ENCODE measurements around the gene OR51B5. TPM values are rescaled to one million over a fixed set of nuclear protein-coding genes. Genes with fewer than 3 reads are reported as not detected.

Gene OR51B5
- total and polyA plus RNA-seq, 2 donors (not counting 1 experiment from before 2014, with no cell fraction given): 0.06 to 0.17 TPM

GRCh38 chr11:5301846-5302245 lies 41.5 kb downstream of the OR51B5 start, which contains the start of gene OR51B4:
Gene OR51B4, minus strand, starts transcription at chr11:5301946. Its CDS starts 0 bp downstream, at chr11:5301946.
- H4K20me1 ChIP-seq (ENCODE audit: control insufficient read depth, extremely low read depth, insufficient read depth, low read length): no peaks in the 10 kb centered on the region
- H3K4me2 ChIP-seq (ENCODE audit: extremely low read depth, insufficient read depth, low read length): no peak within 1 kb of the TSS
- H3K79me2 ChIP-seq (ENCODE audit: control insufficient read depth, insufficient read depth, low read length): no peaks in the 10 kb centered on the region
- H3K4me1 ChIP-seq (ENCODE audit: control insufficient read depth, extremely low read depth, insufficient read depth, low read length): peaks cover 2% of the 10 kb centered on the region
- H2AFZ ChIP-seq (ENCODE audit: low read length): no peak within 1 kb of the TSS
- TF ChIP-seq CTCF (conservative IDR thresholded peaks at IDR 0.05 in 1 of 2, IDR thresholded peaks at IDR 0.05 in 1 of 2; ENCODE audit: low read depth in 1 of 2, low read length in 2 of 2) (no peak), EZH2 (IDR thresholded peaks at IDR 0.05; ENCODE audit: low read length, missing control alignments) (no peak)
- H3K9ac ChIP-seq (ENCODE audit: insufficient read depth, low read length): no peak within 1 kb of the TSS
- no peak within 1 kb of the TSS for H3K4me3 ChIP-seq (replicated peaks in 1 of 4; ENCODE audit: control extremely low read depth in 1 of 4, insufficient read depth in 1 of 4, low read depth in 3 of 4, low read length in 4 of 4)
- no peaks in the 10 kb centered on the region for H3K27me3 ChIP-seq (ENCODE audit: control insufficient read depth, insufficient read depth, low read length)
- no peak for DNase-seq (ENCODE audit: low read depth in 2 of 2)
- H3K9me3 ChIP-seq (ENCODE audit: control insufficient read depth, insufficient read depth, low read depth, low read length): no peaks in the 10 kb centered on the region
- no peaks in the 10 kb centered on the region for H3K36me3 ChIP-seq (ENCODE audit: control insufficient read depth, insufficient read depth, low read length)
- no peak within 1 kb of the TSS for H3K27ac ChIP-seq (ENCODE audit: insufficient read depth, low read length)

- no peak overlapping the region for H3K9ac ChIP-seq (ENCODE audit: insufficient read depth, low read length)
- H3K36me3 ChIP-seq (ENCODE audit: control insufficient read depth, insufficient read depth, low read length): no peaks in the 10 kb centered on the region
- H3K27ac ChIP-seq (ENCODE audit: insufficient read depth, low read length): no peak overlapping the region
- no peaks in the 10 kb centered on the region for H3K79me2 ChIP-seq (ENCODE audit: control insufficient read depth, insufficient read depth, low read length)
- H4K20me1 ChIP-seq (ENCODE audit: control insufficient read depth, extremely low read depth, insufficient read depth, low read length): no peaks in the 10 kb centered on the region
- peaks cover 2% of the 10 kb centered on the region for H3K4me1 ChIP-seq (ENCODE audit: control insufficient read depth, extremely low read depth, insufficient read depth, low read length)
- no peak overlapping the region for H3K4me2 ChIP-seq (ENCODE audit: extremely low read depth, insufficient read depth, low read length)
- no peak for DNase-seq (ENCODE audit: low read depth in 2 of 2)
- TF ChIP-seq CTCF (conservative IDR thresholded peaks at IDR 0.05 in 1 of 2, IDR thresholded peaks at IDR 0.05 in 1 of 2; ENCODE audit: low read depth in 1 of 2, low read length in 2 of 2): no peak
- no peak for TF ChIP-seq EZH2 (IDR thresholded peaks at IDR 0.05; ENCODE audit: low read length, missing control alignments)
- peak overlapping the region; percentile 1 for H2AFZ ChIP-seq (ENCODE audit: low read length)
- H3K4me3 ChIP-seq (replicated peaks in 1 of 4; ENCODE audit: control extremely low read depth in 1 of 4, insufficient read depth in 1 of 4, low read depth in 3 of 4, low read length in 4 of 4): no peak overlapping the region
- no peaks in the 10 kb centered on the region for H3K9me3 ChIP-seq (ENCODE audit: control insufficient read depth, insufficient read depth, low read depth, low read length)
- no peaks in the 10 kb centered on the region for H3K27me3 ChIP-seq (ENCODE audit: control insufficient read depth, insufficient read depth, low read length)
These were observed 43.1 kb downstream of the OR51B5 start for GRCh38 chr11:5300251-5300650.

- peaks cover 2% of the 10 kb centered on the region for H3K4me1 ChIP-seq (ENCODE audit: control insufficient read depth, extremely low read depth, insufficient read depth, low read length)
- no peak overlapping the region for H3K9ac ChIP-seq (ENCODE audit: insufficient read depth, low read length)
- H3K27ac ChIP-seq (ENCODE audit: insufficient read depth, low read length): no peak overlapping the region
- no peak for TF ChIP-seq CTCF (conservative IDR thresholded peaks at IDR 0.05 in 1 of 2, IDR thresholded peaks at IDR 0.05 in 1 of 2; ENCODE audit: low read depth in 1 of 2, low read length in 2 of 2)
- no peak for TF ChIP-seq EZH2 (IDR thresholded peaks at IDR 0.05; ENCODE audit: low read length, missing control alignments)
- no peaks in the 10 kb centered on the region for H3K36me3 ChIP-seq (ENCODE audit: control insufficient read depth, insufficient read depth, low read length)
- no peak for DNase-seq (ENCODE audit: low read depth in 2 of 2)
- no peak overlapping the region for H3K4me2 ChIP-seq (ENCODE audit: extremely low read depth, insufficient read depth, low read length)
- H3K4me3 ChIP-seq (replicated peaks in 1 of 4; ENCODE audit: control extremely low read depth in 1 of 4, insufficient read depth in 1 of 4, low read depth in 3 of 4, low read length in 4 of 4): no peak overlapping the region
- no peaks in the 10 kb centered on the region for H3K27me3 ChIP-seq (ENCODE audit: control insufficient read depth, insufficient read depth, low read length)
- no peaks in the 10 kb centered on the region for H4K20me1 ChIP-seq (ENCODE audit: control insufficient read depth, extremely low read depth, insufficient read depth, low read length)
- no peaks in the 10 kb centered on the region for H3K9me3 ChIP-seq (ENCODE audit: control insufficient read depth, insufficient read depth, low read depth, low read length)
- no peak overlapping the region for H2AFZ ChIP-seq (ENCODE audit: low read length)
- no peaks in the 10 kb centered on the region for H3K79me2 ChIP-seq (ENCODE audit: control insufficient read depth, insufficient read depth, low read length)
These were observed 44.9 kb downstream of the OR51B5 start for GRCh38 chr11:5298451-5298850.
